ENCODE results near the gene SLC22A14.
"Not testable (repeated sequence)": the region's sequence is repeated elsewhere in the genome, so short reads cannot be mapped to it uniquely, and the experiment has no call there.

SLC22A14 gene, protein sequence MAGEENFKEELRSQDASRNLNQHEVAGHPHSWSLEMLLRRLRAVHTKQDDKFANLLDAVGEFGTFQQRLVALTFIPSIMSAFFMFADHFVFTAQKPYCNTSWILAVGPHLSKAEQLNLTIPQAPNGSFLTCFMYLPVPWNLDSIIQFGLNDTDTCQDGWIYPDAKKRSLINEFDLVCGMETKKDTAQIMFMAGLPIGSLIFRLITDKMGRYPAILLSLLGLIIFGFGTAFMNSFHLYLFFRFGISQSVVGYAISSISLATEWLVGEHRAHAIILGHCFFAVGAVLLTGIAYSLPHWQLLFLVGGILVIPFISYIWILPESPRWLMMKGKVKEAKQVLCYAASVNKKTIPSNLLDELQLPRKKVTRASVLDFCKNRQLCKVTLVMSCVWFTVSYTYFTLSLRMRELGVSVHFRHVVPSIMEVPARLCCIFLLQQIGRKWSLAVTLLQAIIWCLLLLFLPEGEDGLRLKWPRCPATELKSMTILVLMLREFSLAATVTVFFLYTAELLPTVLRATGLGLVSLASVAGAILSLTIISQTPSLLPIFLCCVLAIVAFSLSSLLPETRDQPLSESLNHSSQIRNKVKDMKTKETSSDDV

DNA sequence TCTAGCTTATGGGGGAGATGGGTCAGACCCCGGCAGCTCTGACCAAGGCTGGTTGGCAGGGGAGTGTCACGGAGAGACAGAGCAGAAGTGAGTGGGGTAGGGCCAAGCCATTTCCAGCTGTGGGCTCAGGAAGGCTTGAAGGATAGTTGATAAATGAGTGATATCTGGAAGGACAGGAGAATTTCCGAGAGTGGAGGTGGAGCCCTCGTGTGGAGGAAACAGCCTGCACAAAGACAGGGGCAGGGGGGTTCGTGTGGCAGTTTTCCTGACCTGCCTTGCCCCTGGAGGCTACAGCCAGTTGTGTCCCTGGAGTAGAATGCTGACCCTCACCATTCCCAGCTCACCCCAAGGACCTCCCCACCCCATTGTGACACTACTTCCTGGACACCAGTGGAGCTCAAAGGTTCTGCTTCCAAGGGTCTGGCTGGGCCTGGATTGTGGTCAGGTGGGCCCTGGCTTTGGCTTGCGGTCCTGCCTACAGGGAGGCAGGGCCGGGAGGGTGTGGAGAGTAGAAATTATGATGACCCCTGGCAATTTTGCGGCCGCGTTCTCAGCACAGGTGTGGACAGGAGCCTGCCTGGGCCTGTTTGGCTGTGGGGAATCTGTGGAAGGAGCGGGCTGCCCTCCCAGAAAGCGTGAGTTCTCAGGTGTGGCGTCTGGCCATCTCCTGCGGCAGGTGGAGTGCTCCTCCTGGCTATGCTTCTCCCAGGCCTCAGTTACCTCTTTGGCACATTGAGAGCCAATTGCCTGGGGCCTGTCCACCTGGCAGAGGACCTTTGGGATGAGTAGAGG is at the start of gene SLC22A14:
SLC22A14 (plus strand) TSS at position 400 of the 792 bp plus-strand sequence. CDS start 23,733 bp downstream, outside the sequence.
- DNase-seq (ENCODE audit: low spot score), result no peak

DNA sequence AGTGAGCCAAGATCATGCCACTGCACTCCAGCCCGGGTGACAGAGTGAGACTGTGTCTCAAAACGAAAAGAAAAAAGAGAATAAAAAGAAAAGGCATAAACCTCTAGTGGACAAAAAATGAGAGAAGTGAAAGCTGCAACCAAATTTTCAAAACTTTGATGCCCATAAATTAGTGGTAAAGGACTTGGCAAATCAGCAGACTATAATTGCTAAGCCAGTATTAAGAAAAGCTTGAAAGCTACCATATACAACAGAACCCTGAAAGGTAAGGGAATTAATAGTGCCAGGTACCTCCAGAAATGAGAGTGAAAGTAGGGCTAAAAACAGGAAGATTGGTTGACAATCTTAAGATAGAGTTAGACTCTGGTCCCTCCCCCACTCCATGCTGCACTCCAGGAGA is 49.4 kb upstream of the SLC22A14 start:
- no peak for DNase-seq (ENCODE audit: low spot score)

DNA sequence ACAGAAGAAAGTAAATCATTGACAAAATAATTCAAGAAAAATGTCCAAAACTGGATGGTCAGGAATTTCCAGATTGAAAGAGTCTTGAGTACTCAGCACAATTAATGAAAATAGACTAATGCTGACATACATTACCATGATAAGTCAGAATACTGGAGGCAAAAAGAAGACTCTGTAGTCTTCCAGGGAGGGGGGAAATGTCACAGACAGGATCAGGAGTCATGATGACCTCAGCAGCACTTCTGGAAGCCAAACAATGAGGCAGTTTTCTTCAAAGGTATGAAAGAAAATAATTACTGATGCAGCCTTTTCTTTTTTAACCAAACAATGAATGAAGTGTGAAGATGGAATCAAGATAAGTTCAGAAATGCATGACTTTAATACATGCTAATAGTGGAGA is 46.6 kb upstream of the SLC22A14 start:
- no peak for DNase-seq (ENCODE audit: low spot score)

DNA sequence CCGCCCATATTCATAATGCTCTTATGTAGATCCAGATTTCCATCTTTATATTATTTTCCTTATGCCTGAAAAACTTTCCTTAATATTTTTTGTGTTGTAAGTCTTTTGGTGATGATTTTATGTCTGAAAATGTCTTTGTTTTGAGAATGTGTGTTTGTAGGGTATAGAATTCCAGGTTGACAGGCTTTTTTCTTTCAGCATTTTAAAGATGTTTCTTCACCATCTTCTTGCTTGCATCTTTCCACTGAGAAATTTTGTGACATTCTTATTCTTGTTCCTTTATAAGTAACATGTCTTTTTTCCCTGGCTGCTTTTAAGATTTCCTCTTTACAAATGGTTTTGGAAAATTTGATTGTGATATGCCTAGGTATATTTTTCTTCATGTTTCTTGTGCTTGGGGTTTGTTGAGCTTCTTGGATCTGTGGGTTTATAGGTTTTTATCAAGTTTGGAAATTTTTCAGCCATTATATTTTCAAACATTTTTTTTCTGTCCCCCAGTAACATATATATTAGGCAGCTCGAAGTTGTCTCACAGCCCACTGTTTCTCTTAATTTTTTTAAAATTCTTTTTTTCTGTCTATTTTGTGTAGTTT is 43.6 kb upstream of the SLC22A14 start:
- no peak for DNase-seq (ENCODE audit: low spot score)

DNA sequence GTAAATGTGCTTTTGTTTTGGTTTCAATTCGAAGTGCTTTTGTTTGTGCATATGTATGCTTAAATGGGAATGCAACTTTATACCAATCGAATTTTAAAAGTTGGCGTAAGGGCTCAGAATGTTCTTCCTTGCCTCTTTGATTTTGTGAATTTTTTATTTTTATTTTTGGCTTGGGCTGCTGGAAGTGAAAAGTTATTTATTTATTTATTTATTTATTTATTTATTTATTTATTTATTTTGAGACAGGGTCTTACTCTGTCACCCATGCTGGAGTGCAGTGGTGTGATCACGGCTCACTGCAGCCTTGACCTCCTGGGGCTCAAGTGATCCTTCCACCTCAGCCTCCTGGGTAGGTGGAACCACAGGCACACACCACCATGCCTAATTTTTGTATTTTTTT is 39.3 kb upstream of the SLC22A14 start:
- DNase-seq (ENCODE audit: low spot score), result not testable (repeated sequence)

DNA sequence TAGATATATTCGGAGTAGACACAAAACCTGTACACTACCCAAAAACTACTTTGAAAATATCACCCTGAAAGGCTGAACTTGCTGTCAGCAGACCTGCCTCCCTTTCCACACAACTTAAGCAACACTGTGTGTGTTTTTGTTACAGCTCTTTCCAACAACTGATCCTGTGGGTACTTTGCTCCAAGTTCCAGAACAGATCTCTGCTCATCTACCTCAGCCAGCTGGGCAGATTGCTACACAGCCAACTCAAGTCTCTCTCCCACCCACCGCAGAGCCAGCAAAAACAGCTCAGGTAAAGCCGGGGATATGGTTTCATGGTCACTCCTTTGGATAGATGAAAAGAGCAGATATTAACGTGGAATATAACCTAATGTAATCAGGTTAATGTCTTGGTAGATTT is 36.2 kb upstream of the SLC22A14 start:
- no peak for DNase-seq (ENCODE audit: low spot score)

DNA sequence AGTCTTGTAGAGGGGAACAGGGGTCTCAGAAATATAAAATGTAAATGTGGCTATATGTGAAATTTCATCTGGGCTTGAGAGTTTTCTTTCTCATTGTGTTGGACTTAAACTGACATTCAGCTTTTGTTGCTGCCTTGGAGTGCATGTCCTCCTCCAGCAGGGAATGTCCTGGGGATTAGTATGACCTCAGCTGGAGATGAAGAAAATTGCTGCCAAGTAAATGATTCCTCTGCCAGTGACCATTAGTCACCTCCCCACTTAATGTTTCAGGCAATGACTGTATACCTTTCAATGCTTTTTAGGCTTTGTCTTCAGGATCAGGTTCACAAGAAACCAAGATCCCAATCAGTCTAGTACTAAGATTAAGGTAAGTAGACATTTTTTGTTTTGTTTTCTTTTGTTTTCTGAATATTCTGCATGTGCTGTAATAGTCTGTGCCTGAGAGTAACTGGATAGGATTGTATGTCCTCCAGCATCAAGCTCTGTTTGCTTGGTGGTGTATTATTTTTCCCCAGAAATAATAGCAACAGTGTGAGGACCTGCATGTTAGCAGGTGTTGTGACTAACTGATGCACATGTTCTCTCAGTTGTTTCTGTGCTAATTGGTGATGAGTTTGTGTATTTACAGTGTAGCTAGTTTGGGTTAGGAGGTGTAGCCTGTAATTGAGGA is 34.6 kb upstream of the SLC22A14 start:
- DNase-seq (ENCODE audit: low spot score), result peak; percentile 41

DNA sequence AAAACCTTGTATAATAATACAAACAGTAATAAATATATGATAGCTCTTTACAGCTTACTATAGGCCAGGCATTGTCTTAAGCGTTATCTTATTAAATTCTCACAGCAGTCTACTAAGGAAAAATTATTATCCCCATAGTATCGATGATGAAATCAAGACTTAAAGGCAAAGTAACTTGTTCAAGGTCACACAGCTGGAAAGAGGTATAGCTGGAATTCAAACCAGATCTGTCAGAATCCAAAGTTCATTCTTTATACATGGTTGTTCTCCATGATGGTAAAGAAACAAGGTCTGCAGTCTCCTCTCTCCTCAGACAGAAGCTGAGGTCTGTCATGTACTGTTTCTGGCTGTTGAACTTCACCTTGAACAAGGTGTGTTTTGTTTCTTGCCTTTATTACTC is 31.9 kb upstream of the SLC22A14 start:
- no peak for DNase-seq (ENCODE audit: low spot score)

DNA sequence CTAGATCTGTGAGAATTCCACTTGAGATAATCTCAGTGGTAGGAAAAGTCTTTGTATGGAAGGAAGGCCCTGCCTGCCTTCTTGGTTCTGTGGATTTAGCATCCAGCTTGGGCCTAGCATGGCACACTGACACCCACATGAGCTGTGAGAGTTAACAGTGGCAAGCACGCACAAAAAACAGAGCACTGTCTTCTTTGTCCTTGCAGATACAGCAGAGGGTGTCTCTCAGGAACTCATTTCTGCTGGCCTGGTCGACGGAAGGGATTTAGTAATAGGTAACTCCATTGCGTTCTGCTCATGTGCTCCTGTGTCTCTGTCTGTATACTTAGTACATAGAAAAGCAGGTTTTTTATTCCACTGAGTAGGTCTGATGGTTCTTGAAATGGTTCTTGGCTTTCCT is 30.9 kb upstream of the SLC22A14 start:
- no peak for DNase-seq (ENCODE audit: low spot score)

DNA sequence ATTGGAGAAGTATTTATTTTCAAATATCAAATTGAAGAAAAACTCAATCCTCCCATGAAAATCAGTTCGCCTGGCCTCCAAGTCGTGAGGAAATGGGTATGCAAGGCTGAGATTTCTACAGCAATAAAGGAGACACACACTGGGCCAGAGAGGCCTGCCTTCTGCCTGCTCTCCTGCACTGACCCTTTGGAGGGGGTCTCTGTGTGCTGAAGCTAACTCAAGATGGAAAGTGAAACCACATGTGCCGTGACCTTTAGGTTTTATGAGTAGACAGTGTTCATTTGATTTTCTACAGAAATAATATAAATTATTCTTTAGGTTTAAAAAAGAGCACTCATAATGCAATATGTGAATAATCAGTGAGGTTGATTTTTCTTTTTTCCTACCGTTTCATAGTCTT is 28.4 kb upstream of the SLC22A14 start:
- DNase-seq (ENCODE audit: low spot score), result no peak

DNA sequence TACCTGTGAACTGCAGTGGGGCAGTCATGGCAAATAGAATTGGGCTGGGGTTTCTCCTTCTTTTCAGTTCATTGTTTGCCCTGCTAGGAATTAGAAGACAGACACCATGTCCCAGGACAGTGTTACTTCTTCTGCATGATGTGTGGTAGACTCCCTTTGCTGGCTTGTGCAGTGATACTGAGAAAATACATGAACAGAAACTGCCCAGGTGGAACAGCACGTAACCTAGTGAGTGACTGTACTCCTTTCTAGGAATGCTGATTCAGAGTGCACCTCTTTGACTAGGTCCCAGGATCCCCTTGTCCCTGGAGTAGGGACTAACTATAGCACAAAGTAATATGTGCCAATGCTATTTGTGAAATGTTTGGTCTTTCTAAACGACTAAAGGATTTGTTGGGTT is 27.2 kb upstream of the SLC22A14 start:
- DNase-seq (ENCODE audit: low spot score), result no peak

DNA sequence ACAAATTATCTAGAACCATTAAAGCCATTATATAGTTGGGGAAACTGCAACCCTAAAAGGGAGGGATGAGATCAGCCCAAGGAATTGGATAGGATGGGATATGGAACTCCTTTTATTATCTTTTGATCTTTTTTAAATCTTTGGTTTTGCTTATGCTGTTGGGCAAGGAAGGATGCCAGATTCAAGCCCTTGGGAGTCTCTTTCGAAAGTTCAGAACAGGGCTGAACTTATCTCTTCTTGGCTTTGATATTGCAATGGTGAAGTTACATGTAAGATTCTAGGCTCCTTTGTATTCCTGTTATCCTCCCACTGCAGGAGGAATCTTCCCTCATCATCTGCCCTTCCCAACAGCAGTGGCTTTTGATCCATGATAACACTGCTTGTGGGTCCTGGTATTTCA is 26.5 kb upstream of the SLC22A14 start:
- no peak for DNase-seq (ENCODE audit: low spot score)

DNA sequence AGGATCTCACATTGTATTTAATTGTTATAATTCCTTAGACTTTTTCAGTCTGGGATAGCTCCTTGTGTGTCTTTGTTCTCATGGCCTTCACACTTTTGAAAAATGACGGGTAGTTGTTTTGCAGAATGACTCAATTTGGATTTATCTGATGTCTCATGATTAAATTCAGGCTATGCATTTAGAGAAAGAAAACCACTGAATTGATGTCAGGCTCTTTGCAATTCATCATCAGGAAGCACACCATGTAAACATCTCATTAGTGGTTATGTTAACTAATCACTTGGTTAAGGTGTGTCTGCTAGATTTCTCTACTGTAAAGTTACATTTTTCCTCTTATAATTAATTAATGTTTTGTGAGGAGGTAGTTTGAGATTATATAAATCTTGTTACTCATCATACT is 24.5 kb upstream of the SLC22A14 start:
- DNase-seq (ENCODE audit: low spot score), result no peak

DNA sequence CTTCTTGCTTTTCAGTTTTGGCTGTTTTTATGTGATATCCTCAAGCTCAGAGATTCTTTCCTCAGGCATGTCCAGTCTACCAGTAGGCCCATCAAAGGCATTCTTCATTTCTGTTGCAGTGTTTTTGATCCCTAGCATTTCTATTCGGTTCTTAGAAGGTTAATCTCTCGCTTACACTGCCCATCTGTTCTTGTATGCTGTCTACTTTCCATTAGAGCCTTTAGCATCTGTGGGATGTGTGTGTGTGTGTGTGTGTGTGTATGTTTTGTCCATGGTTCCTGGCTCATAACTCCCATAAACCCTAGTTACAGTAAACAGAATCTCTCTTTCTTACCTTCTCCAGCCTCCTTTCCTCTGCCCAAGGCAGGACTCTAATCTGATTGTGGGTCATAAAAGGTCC is 21.6 kb upstream of the SLC22A14 start:
- no peak for DNase-seq (ENCODE audit: low spot score)

DNA sequence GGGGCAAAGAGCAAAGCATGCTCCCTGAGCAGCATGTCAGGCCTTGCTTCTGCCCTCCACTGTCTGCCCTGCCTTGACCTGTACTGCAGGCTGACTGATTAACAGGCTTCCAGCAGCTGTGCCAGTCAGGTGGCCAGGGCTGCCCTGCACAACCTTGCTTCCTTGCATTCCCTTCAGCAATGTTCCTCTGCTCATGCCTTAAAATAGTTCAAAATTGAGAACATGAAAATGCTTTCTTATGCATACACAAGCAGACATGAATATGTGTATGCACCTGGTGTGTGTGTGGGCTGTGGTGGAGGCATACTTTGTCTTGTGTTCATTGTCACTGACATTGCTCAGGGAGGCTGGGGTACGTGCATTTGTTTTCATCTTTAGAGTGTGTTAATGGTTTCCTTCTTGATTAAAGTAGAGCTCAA is 17.7 kb upstream of the SLC22A14 start:
- no peak for DNase-seq (ENCODE audit: low spot score)

DNA sequence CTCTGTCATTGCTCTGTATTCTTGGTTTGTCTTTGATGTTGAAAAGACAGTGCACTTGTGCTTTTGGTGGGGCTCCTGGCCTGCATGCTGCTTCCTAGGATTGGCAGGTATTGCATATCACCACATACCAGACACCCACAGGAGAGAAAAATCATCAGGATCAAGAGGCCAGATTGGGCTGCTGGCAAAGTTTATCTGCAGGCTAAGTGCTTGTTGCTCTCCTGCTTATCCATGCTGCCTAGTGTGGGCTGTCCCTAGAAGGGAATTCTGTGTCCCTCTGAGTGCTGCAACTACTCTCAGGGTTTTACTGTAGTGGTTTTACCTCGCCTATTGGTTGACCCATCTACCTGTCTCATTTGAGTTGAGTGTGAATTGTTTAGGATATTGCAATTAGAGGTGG is 17.3 kb upstream of the SLC22A14 start:
- DNase-seq (ENCODE audit: low spot score), result no peak

DNA sequence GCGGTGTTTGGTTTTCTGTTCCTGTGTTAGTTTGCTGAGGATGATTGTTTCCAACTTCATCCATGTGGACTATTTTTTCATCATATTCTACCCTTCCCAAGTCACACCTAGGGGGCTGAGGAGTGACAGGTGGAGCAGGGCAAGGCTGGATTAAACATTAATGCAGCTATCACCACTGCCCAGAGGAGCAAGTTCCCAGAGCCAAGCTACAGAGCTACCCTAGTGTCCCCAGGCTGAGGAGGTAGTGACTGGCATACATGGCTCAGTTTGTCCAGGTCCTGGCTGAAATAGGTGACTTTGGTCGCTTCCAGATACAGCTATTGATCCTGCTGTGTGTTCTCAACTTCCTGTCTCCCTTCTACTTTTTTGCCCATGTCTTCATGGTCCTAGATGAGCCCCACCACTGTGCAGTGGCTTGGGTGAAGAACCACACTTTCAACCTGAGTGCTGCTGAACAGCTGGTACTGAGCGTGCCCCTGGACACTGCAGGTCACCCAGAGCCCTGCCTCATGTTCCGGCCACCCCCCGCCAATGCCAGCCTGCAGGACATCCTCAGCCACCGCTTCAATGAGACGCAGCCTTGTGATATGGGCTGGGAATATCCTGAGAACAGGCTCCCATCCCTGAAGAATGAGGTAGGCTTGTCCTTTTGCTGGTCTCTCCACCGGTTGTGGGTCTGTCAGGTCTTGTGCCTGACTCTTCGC is 16.3 kb upstream of the SLC22A14 start, which contains the start of gene SLC22A13:
SLC22A13 (plus strand) TSS at position 209 of the 704 bp plus-strand sequence; CDS start at position 258, 49 bp downstream.
- DNase-seq (ENCODE audit: low spot score), result no peak

DNA sequence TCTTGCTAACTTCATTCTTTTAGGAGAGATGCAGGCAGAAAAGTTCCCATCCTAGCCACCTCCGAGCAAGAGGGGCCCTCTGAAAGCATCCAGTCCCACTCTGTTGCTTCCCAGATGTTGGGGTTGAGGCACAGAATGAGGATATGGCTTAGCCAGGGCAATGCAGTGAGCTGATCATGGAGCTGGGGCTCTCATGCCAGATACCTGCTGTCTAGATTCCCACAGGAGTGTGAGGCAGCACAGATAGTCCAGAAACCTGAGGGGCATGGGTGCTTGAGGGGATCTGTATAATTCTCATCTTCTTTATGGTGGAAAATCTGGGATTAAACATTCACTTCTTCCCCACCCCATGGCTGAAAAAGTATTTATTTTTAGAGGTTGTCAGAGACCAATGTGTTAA is 15.3 kb upstream of the SLC22A14 start:
- DNase-seq (ENCODE audit: low spot score), result no peak

DNA sequence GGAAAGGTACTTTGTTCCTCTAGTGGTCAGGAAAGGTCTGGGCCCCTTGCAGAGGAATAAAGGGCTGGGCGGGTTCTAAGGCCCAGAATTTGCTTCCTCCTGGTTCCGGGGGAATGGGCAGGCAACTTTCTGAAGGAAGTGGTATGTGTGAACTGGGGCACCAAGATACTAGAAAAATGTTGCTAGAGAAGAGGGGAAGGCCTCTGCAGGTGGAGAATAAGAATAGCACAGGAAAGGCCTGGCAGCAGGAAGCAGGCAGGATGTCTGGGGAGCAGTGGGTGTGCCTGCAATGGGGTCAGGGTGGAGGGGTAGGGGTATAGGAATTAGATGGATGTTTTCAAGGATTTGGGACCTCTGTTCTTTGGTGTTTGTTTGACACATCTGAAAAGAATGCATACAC is 14.4 kb upstream of the SLC22A14 start:
- no peak for DNase-seq (ENCODE audit: low spot score)

DNA sequence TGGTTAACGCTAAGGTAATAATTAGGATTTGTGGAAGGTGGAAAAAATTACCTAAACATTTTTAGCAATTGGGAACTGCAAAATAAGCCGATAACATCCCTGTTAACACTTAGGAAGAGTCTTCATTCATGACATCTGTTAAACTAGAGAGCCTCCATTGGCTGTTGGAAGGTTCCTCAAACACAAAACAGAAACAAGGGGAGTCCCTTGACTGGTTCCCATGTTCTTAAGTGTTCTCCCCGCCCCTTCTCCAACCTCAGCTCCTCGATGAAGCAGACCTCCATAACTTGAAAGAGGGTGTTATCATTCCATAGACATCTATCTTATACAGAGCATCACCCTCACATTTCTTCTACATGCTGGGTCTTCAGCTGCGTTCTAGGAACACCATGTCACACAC is 14.0 kb upstream of the SLC22A14 start:
- DNase-seq (ENCODE audit: low spot score), result no peak

DNA sequence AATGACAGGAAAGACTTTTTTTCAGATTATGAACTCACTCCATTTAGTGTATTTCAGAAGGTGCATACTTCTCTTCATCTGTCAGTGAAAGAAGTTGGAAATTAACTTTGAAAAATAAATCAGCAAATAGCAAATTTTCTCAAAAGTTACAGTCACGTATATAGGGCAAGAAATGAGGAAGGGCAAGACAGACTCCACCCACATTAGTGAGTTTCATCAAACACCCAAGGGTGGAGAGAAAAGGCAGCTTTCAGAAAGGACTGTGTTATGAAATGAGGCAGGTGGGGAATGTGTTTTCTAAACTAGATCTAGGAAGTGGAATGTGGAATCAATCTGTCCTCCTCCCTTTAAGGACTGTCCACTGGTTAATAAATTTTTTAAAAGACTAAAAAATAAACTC is 13.6 kb upstream of the SLC22A14 start:
- DNase-seq (ENCODE audit: low spot score), result no peak
